H9 (cell line): ENCODE data around the gene ORAI2. TPM values are rescaled to one million over a fixed set of nuclear protein-coding genes. Genes with fewer than 3 reads are reported as not detected.
"Not testable (repeated sequence)": the region's sequence is repeated elsewhere in the genome, so short reads cannot be mapped to it uniquely, and the experiment has no call there.

Experiments used
- DNase-seq: peaks from one replicate; pipeline ENCODE4 v3.0.0-alpha.2; 2017
- H2AFZ ChIP-seq: one replicate; pipeline ENCODE4 v1.6.1; 2013; ENCODE audit warnings: mild to moderate bottlenecking, low read length, control low read depth, moderate library complexity
- H2AK5ac ChIP-seq: 2 replicates; pipeline ENCODE4 v1.6.1; 2013; ENCODE audit warnings: low read length, control low read depth, mixed read lengths; ENCODE audit not compliant: insufficient read length
- H2BK120ac ChIP-seq: one replicate; pipeline ENCODE4 v1.6.1; 2013; ENCODE audit warnings: low read depth, mild to moderate bottlenecking, low read length, control low read depth, inconsistent platforms; ENCODE audit not compliant: poor library complexity, severe bottlenecking
- H2BK12ac ChIP-seq: 2 replicates; pipeline ENCODE4 v1.6.1; 2013; ENCODE audit warnings: low read length, control low read depth, mixed read lengths, low read depth; ENCODE audit not compliant: insufficient read length
- H2BK15ac ChIP-seq: 2 replicates; pipeline ENCODE4 v1.6.1; 2013; ENCODE audit warnings: low read depth, low read length, control low read depth
- H2BK20ac ChIP-seq: one replicate; pipeline ENCODE4 v1.6.1; 2013; ENCODE audit warnings: low read depth, mild to moderate bottlenecking, low read length, control low read depth, inconsistent platforms; ENCODE audit not compliant: poor library complexity, severe bottlenecking
- H2BK5ac ChIP-seq: 2 replicates; pipeline ENCODE4 v1.6.1; 2013; ENCODE audit warnings: low read length, control low read depth, mixed read lengths; ENCODE audit not compliant: insufficient read length
- H3K14ac ChIP-seq: 2 replicates; pipeline ENCODE4 v1.6.1; 2013; ENCODE audit warnings: low read length, control low read depth; ENCODE audit not compliant: insufficient read depth
- H3K18ac ChIP-seq: 2 replicates; pipeline ENCODE4 v1.6.1; 2013; ENCODE audit warnings: low read depth, mild to moderate bottlenecking, mixed read lengths, low read length, control low read depth; ENCODE audit not compliant: insufficient read length
- H3K23ac ChIP-seq: 2 replicates; pipeline ENCODE4 v1.6.1; 2013; ENCODE audit warnings: low read length, control low read depth, mixed read lengths, low read depth; ENCODE audit not compliant: insufficient read length
- H3K23me2 ChIP-seq: 2 replicates; pipeline ENCODE4 v1.6.1; 2013; ENCODE audit warnings: low read depth, mild to moderate bottlenecking, mixed read lengths, low read length, control low read depth; ENCODE audit not compliant: insufficient read length, poor library complexity, severe bottlenecking
- H3K27ac ChIP-seq: 2 replicates; pipeline ENCODE4 v1.5.1; 2013; ENCODE audit warnings: low read length, control low read depth, mixed read lengths, low read depth; ENCODE audit not compliant: insufficient read length
- H3K27me3 ChIP-seq: 2 replicates; pipeline ENCODE4 v1.6.1; 2013; ENCODE audit warnings: low read length, control low read depth, inconsistent platforms; ENCODE audit not compliant: insufficient read depth
- H3K4ac ChIP-seq: 2 replicates; pipeline ENCODE4 v1.6.1; 2013; ENCODE audit warnings: low read depth, mild to moderate bottlenecking, control low read depth, inconsistent platforms, low read length, moderate library complexity
- H3K4me1 ChIP-seq: 2 replicates; pipeline ENCODE4 v1.6.1; 2013; ENCODE audit warnings: low read length, control low read depth, inconsistent platforms; ENCODE audit not compliant: insufficient read depth
- H3K4me2 ChIP-seq: 2 replicates; pipeline ENCODE4 v1.6.1; 2013; ENCODE audit warnings: low read length, control low read depth, mixed read lengths; ENCODE audit not compliant: insufficient read length, insufficient read depth
- H3K56ac ChIP-seq: 2 replicates; pipeline ENCODE4 v1.6.1; 2013; ENCODE audit warnings: low read depth, mild to moderate bottlenecking, mixed read lengths, low read length, control low read depth; ENCODE audit not compliant: insufficient read length
- H3K79me1 ChIP-seq: 2 replicates; pipeline ENCODE4 v1.6.1; 2013; ENCODE audit warnings: low read depth, mild to moderate bottlenecking, moderate library complexity, low read length, control low read depth, inconsistent platforms; ENCODE audit not compliant: insufficient read depth, poor library complexity, severe bottlenecking
- H3K79me2 ChIP-seq: 2 replicates; pipeline ENCODE4 v1.6.1; 2013; ENCODE audit warnings: low read length, control low read depth, inconsistent platforms; ENCODE audit not compliant: insufficient read depth
- H3K9ac ChIP-seq: 2 replicates; pipeline ENCODE4 v1.6.1; 2013; ENCODE audit warnings: low read length, control low read depth, mixed read lengths; ENCODE audit not compliant: insufficient read length; ENCODE audit errors: extremely low read depth
- H3K9me3 ChIP-seq: one replicate; pipeline ENCODE4 v1.6.1; 2013; ENCODE audit warnings: low read depth, low read length, inconsistent platforms; ENCODE audit not compliant: control insufficient read depth
- H3T11ph ChIP-seq: one replicate; pipeline ENCODE4 v1.6.1; 2013; ENCODE audit warnings: mild to moderate bottlenecking, low read length, control low read depth, inconsistent platforms
- H4K20me1 ChIP-seq: one replicate; pipeline ENCODE4 v1.6.1; 2013; ENCODE audit not compliant: control insufficient read depth, insufficient read length, insufficient read depth
- H4K5ac ChIP-seq: 2 replicates; pipeline ENCODE4 v1.6.1; 2013; ENCODE audit warnings: low read depth, mild to moderate bottlenecking, mixed read lengths, low read length, control low read depth; ENCODE audit not compliant: insufficient read length
- H4K8ac ChIP-seq: replicated peaks from 2 replicates; pipeline ENCODE4 v1.6.1; 2013; ENCODE audit warnings: low read length, control low read depth, mixed read lengths, low read depth; ENCODE audit not compliant: insufficient read length
- H4K91ac ChIP-seq: 2 replicates; pipeline ENCODE4 v1.6.1; 2013; ENCODE audit warnings: low read depth, mild to moderate bottlenecking, moderate library complexity, mixed read lengths, low read length, control low read depth; ENCODE audit not compliant: insufficient read length
- H3K27ac Mint-ChIP-seq, 3 experiments: 2 replicates in 2 of 3; 3 replicates in 1 of 3; pipeline ENCODE4 v1.8.0; 2020 to 2021; ENCODE audit warnings: mixed read lengths in 3 of 3, mild to moderate bottlenecking in 1 of 3, moderate library complexity in 1 of 3
- H3K27me3 Mint-ChIP-seq: 2 replicates; pipeline ENCODE4 v1.8.0; 2021; ENCODE audit warnings: low read depth, mild to moderate bottlenecking, moderate library complexity, mixed read lengths
- H3K36me3 Mint-ChIP-seq, 3 experiments: 2 replicates in 2 of 3; 3 replicates in 1 of 3; pipeline ENCODE4 v1.8.0; 2020 to 2021; ENCODE audit warnings: low read depth in 3 of 3, mixed read lengths in 3 of 3; ENCODE audit not compliant: insufficient read depth in 1 of 3
- H3K4me1 Mint-ChIP-seq, 2 experiments: 2 replicates each; pipeline ENCODE4 v1.8.0; 2020; ENCODE audit warnings: mixed read lengths in 2 of 2
- H3K4me3 Mint-ChIP-seq, 2 experiments: 2 replicates in 1 of 2; 3 replicates in 1 of 2; pipeline ENCODE4 v1.8.0; 2020 to 2021; ENCODE audit warnings: mild to moderate bottlenecking in 2 of 2, mixed read lengths in 2 of 2, moderate library complexity in 1 of 2
- H3K9me3 Mint-ChIP-seq, 2 experiments: 2 replicates in 1 of 2; 3 replicates in 1 of 2; pipeline ENCODE4 v1.8.0; 2020; ENCODE audit warnings: mild to moderate bottlenecking in 2 of 2, mixed read lengths in 2 of 2, moderate library complexity in 1 of 2
- WGBS: extraction: QIAGEN DNeasy Blood & Tissue Kit; methylation state at CpG from one replicate; pipeline ENCODE4 v1.1.7; 2013; ENCODE audit warnings: missing lambda C conversion rate, low lambda C conversion rate, mixed read lengths; ENCODE audit not compliant: insufficient read length; ENCODE audit errors: extremely low coverage; 5-methylcytosine and 5-hydroxymethylcytosine counted together
- total RNA-seq: library from RNA; stranded (reverse); gene quantifications from 2 replicates; pipeline ENCODE4 v1.2.1, GENCODE V29; 2021

Gene ORAI2
- total RNA-seq, 1 experiment from 2014 or later: 26.6 TPM

DNA sequence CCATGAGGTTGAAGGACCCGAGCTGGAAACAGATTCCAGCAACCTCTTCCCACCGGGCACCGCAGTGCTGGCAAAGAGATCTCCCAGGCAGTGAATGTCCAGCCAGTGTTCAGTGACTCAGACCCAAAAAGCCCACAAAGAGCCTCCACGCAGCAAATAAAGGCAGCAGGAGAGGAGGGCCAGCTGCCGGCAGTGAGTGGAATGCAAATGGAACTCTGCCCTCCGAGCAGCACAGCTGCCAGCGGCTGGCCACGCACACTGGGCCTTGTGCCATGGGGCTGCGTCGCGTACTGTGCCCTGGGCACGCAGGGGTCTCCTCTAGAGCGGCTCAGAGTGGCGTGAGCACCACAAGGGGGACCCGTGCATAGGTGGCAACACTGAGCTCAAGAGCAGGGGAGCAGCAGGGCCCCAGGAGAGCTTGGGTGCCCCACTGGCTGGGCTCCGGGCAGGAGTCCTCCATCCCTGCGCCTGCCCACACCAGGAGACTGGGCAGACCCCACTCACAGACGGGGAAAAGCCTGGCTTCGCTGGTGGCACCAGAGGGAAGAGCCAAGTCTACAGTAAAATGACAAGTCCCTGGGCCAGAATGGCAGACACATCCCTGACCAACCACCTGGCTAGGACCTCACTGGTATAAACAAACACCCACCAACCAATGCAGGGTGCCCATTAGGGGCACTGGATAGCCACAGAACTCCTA is 41.5 kb downstream of the ORAI2 start:
- not testable (repeated sequence) for H4K20me1 ChIP-seq, H3K23ac ChIP-seq, H4K8ac ChIP-seq, H4K5ac ChIP-seq, H3K9me3 Mint-ChIP-seq, DNase-seq, H3K27ac Mint-ChIP-seq, H3K4ac ChIP-seq, H3K18ac ChIP-seq, H3K9me3 ChIP-seq, H3K23me2 ChIP-seq, H3K56ac ChIP-seq, H2BK120ac ChIP-seq, H2AK5ac ChIP-seq, H3K79me1 ChIP-seq, H2AFZ ChIP-seq, H3K14ac ChIP-seq, H3K27me3 Mint-ChIP-seq, H3T11ph ChIP-seq, H3K27ac ChIP-seq, H2BK12ac ChIP-seq, H4K91ac ChIP-seq, H3K79me2 ChIP-seq, H3K4me1 Mint-ChIP-seq, H3K4me1 ChIP-seq, H3K9ac ChIP-seq, H2BK5ac ChIP-seq, H3K4me2 ChIP-seq, H3K4me3 Mint-ChIP-seq, H2BK15ac ChIP-seq, H3K27me3 ChIP-seq, H2BK20ac ChIP-seq
- no CpG with 5 or more reads among the region's 19 CpGs for WGBS
- peaks cover 12 to 20% (median 19%) of the 10 kb centered on the region in 3 experiments; a peak in 6 of 7 replicates for H3K36me3 Mint-ChIP-seq
